HG02884 (cell line): ENCODE results near the gene INTS7.

Experiments
- ATAC-seq: cut with Tn5 transposase; IDR thresholded peaks from one replicate; pipeline ENCODE4 v1.9.1; 2021; ENCODE audit warnings: mild to moderate bottlenecking, moderate library complexity; ENCODE audit not compliant: unreplicated experiment

The INTS7 gene, protein sequence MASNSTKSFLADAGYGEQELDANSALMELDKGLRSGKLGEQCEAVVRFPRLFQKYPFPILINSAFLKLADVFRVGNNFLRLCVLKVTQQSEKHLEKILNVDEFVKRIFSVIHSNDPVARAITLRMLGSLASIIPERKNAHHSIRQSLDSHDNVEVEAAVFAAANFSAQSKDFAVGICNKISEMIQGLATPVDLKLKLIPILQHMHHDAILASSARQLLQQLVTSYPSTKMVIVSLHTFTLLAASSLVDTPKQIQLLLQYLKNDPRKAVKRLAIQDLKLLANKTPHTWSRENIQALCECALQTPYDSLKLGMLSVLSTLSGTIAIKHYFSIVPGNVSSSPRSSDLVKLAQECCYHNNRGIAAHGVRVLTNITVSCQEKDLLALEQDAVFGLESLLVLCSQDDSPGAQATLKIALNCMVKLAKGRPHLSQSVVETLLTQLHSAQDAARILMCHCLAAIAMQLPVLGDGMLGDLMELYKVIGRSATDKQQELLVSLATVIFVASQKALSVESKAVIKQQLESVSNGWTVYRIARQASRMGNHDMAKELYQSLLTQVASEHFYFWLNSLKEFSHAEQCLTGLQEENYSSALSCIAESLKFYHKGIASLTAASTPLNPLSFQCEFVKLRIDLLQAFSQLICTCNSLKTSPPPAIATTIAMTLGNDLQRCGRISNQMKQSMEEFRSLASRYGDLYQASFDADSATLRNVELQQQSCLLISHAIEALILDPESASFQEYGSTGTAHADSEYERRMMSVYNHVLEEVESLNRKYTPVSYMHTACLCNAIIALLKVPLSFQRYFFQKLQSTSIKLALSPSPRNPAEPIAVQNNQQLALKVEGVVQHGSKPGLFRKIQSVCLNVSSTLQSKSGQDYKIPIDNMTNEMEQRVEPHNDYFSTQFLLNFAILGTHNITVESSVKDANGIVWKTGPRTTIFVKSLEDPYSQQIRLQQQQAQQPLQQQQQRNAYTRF

DNA sequence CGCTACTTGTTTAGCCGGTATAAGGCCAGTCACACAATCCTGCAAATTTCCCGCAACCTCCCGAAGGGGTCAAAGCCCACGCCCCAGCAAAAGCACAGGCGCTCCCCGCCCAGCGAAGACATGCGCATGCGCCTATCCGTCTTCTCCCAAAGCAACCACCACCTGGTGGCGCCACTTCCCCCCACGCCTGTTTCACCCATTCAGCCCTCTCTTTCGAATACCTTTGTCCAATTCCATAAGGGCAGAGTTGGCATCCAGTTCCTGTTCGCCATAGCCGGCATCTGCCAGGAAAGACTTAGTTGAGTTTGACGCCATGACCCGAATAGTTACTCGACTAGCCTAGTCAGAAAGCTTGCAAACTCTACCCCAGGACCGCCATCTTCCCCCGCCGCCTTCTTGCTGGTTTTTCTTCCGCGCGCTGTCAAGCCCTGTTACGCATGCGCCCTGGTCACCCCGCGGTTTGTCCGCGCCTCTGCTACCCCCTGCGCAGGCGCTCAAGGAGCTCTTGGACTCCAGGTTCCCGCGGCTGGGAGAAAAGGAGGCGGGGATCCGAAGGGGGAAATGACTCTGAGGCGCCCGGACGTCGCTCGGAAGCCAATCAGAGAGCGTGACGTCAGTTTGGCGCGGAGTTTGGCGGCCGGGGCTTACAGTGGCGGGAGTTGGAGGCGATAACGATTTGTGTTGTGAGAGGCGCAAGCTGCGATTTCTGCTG lies at the start of gene INTS7, which contains the start of gene DTL:
TSS of gene INTS7 (minus strand) at position 435 of the 712 bp plus-strand sequence. CDS start at position 315, 120 bp downstream.
TSS of gene DTL (plus strand) at position 626 of the 712 bp plus-strand sequence. CDS start 143 bp downstream, outside the sequence.
- peak; percentile 68 for ATAC-seq

DNA sequence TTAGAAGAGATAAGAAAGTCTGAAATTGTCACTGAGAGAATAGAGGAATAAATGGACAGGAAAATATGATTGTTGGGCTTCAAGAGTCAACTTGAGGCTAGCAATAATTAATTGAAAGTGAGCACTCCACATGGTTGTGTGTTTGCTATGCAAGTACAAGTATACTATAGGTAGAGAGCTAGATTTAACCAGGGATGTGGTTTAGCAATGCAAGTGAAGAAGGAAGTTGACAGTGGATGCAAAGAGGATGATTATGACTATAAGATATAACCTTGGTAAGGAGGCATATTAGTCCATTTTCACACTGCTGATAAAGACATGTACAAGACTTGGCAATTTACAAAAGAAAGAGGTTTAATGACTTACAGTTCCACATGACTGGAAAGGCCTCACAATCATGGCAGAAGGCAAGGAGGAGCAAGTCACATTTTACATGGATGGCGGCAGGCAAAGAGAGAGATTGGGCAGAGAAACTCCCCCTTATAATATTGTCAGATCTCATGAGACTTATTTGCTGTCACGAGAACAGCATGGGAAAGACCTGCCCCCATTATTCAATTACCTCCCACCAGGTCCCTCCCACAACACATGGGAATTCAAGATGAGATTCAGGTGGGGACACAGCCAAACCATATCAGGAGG lies 47.5 kb upstream of the INTS7 start:
- no peak for ATAC-seq

DNA sequence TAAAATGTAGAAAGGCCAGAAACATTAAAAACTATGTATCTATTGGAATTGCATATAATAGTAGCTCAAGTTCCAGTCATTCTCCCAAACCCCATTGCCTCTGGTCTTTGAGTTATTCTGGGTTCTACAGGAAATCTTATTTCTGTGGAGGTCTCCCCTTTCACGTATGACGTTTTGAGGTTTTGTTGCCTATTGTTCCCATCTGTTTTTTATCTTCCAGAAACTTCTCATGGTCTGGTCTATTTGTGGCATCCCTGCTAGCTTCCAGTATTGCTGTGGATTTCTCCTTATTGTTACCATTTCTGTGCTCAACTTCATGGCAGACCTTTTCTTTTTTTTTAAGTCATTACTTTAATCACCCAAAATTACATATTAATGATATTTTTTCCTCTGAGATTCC lies 43.5 kb upstream of the INTS7 start:
- ATAC-seq: no peak

DNA sequence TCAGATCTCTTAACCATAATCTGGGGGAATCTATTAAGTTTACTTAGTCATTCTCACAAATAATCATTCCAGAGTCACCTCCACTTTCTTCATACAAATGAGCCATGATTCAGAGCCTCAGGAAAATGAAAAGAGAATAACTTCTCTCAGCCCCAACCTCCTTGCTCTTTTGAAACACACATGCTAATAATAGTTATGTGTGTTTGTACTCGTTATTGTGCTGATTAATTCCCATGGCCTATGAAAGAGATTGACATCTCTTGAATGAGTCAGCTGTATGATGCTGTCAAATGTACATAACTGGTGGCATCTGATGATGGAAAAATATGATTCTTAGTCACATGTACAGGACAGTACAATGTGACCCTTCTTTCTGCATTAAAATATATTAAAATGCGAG lies 41.7 kb upstream of the INTS7 start:
- ATAC-seq: no peak

DNA sequence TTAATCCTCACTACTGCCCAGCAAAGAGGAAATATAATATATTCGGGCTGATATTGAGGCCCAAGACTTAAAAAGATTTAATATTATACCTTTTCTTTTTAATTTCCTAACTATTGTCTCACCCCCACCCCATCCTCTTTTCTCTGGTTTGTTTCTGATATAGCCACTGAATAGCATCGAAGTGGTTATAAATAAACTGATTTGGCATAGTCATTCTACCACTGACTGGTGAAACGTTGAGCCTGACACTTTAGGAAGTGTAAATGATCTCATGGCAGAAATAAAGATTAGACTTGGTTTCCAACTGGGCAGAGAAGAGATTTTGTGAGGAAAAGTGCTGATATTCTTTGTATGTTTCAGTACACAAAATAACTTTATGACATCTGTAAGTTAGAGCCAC lies 39.5 kb upstream of the INTS7 start:
- no peak for ATAC-seq

DNA sequence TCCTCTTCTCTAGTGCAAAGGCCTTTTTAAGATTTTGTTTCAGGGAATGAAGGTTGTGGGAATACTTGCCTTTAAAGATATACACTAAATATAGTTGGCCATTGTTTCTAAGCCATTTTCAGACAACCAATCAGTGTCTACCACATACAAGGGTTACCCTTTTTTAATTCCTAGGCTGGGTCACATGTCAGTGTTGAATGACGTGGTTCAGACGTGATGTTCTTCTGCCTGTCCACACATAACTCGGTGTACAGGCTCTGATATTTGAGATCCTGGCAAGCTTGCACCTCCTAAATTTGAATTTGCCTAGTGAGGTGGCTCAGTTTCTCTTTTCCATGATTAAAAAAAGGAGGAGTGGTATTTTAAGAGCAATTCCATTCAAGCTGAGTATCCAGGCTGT lies 39.0 kb upstream of the INTS7 start:
- no peak for ATAC-seq

DNA sequence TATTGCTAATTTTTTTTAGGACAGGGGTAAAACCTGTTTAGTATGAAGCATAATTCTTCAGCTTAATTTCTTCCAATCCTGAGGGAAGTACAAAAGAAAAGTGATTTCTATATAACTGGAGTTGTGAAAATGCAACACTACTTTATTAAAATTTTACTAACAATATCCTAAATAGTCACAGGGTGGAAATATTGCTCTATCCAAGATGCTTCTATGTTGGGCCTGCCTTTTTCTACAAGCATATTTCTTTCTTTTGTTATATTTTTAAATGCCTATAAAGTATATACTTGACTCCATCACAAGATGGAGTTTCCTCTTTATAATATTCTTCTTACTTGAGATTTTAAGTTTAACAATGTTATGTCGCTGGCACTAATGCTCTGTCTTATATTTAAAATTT lies 38.1 kb upstream of the INTS7 start:
- ATAC-seq: no peak

DNA sequence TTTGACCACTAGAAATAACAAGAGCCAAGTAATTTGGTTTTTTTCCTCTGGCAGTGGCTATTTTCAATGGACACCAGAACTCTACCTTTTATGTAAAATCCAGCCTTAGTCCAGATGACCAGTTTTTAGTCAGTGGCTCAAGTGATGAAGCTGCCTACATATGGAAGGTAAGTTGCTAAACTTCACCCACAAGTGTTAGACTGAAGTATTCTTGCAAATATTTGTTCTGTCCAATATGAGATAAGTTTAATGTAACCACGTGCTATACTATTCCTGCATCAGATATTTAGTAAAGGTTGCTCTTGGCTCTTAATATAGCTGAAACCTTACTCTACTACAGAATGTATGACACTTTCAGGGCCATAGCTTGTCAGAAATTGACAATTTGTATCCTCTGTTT lies 36.7 kb upstream of the INTS7 start:
- no peak for ATAC-seq

DNA sequence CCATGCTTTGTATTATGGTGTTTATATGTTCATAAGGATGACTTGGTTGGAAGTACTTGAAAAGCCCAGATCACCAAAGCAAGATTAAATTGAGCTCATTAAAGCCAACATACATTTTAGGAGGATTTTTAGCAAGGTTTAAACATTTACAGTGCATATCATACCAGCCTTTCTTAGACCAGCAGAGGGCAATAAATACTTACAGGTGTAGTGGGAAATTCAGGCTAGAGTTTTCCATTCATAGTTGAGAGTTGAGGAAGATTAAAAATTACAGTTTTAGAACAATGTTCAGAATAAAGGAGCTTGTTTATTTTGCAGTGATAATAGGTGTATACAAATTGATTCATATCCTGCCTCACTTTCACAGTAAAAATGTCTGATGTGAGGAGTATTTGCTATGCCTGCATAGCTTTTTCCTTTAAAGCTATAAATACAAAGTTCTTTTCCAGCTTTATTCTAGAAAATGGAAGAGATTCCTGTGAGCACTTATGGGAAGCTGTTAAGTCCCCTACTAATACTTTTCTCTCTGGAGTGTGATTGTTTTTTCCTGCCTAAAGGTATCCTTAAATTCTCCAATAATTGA lies 35.5 kb upstream of the INTS7 start:
- ATAC-seq: no peak

DNA sequence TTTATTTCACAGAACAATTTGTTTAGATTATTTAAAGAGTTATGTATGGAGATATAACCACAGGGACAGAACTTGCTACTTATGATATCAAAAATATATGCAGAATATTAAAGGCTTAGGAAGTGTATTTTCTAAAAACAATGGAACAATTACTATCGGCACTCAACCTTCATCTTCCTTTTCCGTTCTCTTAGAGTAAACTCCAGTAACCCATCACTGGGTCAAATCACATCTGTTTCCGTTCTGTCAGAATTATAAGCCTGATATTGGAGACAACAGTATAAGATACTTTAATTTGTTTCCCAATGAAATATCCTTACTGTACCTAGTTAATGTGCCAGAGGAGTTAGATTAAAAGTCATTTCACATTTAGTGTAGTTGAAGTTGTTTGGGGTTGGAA lies 32.4 kb upstream of the INTS7 start:
- no peak for ATAC-seq

DNA sequence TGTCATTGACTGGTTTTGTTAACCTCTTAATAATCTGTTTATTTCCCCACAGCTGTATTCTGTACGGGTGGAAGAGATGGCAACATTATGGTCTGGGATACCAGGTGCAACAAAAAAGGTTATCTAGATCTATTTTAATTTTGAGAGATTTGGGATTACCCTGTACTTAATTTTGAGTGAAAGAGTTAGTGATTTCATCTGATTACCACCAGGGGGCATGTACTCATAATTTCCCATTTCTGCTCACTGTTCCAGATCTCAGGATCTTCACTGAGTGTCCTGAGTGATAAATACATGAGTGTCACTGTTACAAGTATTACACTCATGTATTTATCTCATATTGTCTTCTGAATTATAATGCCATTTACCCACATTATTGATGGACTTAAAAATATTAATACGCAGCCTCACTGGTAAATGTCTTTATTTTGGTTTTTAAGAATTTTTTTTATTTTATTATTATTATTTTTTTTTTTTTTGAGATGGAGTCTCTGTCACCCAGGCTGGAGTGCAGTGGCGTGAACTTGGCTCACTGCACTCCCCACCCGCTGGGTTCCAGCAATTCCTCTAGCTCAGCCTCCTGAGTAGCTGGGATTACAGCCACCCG lies 27.6 kb upstream of the INTS7 start:
- ATAC-seq: no peak

DNA sequence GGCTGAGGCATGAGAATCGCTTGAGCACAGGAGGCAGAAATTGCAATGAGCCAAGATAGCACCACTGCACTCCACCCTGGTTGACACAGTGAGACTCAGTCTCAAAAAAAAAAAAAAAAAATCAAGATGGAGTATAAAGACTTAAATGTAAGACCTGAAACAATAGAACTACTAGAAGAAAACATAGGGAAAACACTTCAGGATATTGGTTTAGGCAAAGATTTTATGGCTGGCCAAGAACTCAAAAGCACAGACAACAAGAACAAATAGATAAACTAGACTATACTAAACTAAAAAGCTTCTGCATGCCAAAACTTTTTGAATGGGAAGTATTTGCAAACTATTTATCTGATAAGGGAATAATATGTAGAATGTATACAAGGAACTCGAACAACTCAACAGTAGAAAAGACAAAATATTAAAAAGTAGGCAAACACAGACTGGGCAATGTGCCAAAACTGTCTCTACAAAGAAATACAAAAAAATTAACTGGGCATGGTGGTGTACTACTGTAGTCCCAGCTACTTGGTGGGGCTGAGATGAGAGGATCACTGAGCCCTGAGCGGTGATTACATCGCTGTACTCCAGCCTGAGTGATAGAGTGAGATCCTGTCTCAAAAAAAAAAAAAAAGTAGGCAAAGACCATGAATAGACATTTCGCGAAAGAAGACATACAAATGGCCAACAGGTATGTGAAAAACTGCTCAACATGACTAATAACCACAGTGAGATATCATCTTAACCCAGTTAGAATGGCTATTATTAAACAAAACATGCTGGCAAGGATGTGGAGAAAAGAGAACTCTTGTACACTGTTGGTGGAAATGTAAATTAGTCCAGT lies 25.5 kb upstream of the INTS7 start:
- no peak for ATAC-seq

DNA sequence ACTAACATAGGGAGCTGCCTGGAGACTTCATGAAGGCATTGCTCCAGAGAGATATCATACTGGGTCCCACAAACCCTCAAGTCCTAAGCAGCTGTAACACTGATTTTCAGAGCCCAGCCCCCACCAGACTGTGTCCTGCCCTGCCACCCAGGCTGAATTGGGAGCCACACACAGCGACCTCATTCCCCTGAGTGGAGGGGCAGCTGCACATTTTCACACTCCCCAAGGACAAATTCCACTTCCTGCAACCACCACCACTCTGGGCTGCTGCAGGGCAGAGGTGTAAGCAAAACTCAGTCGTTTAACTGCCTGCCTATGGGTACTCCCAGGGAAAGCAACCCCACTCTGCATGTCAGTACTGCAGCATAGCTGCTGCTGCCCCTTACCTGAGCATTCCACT lies 20.0 kb upstream of the INTS7 start:
- ATAC-seq: no peak

DNA sequence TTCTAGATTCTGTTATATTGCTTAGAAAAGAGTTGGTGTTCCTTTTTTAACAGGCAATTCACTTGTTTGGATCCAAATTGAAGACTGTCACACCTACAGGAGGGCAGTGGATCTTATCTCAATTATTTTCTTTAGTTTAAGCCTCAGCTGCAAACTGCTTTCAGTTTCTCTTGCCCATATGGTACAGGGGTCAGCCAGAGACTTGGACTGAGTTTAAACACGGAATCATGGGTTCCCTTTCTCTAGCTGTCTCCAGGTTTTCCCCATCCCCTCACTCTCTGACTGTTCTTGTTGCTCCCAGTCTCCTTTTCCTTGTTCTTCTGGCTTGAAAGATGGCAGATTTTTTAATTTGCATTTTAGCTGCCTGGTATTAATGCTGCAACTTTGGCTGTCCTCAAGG lies 18.6 kb upstream of the INTS7 start:
- no peak for ATAC-seq

DNA sequence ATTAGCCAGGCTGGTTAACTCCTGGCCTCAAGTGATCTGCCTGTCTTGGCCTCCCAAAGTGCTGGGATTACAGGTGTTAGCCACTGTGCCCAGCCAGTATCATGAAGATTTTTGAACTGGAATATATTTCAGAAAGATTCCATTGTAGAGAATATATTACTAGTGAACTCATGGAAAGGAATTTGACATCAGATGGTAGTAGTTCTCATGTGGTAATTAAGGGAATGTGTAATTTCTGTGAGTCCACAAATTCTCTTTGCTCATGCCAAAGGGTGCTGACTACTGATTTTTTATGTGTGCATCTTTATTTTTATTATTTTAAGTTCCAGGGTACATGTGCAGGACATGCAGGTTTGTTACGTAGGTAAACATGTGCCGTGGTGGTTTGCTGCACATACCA lies 10.6 kb upstream of the INTS7 start:
- ATAC-seq: no peak

DNA sequence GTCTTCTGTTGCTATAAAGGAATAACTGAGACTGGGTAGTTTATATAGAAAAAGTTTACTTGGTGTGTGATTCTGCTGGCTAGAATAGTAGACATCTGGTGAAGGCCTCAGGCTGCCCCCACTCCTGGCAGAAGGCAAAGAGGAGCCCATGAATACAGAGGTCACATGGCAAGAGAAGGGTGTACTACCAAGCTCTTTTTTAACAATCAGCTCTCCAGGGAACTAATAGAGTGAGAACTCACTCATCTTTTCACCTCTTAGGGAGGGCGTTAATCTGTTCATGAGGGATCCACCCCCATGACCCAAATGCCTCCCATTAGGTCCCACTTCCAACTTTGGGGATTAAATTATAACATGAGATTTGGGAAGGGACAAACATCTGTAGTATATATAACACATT lies 9.5 kb upstream of the INTS7 start:
- no peak for ATAC-seq

DNA sequence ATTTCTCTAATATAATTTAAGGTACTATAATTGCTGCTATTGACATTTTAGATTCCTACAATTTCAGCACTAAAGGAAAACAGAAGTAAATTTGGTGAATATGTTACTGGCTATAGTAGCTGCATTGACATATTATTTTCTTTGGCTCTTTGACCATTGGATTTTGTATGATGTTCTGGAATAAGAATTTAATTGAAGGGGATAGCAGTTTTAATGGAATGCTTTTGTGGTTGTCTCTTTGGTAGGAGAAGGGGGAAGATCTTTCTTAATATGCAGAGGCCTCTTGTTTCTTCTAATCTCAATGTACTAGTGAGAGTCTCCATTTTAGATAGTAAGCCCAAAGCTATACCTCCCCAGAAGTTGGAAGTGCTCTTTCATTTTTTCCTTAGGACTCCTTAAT lies 7.1 kb upstream of the INTS7 start:
- ATAC-seq: no peak

DNA sequence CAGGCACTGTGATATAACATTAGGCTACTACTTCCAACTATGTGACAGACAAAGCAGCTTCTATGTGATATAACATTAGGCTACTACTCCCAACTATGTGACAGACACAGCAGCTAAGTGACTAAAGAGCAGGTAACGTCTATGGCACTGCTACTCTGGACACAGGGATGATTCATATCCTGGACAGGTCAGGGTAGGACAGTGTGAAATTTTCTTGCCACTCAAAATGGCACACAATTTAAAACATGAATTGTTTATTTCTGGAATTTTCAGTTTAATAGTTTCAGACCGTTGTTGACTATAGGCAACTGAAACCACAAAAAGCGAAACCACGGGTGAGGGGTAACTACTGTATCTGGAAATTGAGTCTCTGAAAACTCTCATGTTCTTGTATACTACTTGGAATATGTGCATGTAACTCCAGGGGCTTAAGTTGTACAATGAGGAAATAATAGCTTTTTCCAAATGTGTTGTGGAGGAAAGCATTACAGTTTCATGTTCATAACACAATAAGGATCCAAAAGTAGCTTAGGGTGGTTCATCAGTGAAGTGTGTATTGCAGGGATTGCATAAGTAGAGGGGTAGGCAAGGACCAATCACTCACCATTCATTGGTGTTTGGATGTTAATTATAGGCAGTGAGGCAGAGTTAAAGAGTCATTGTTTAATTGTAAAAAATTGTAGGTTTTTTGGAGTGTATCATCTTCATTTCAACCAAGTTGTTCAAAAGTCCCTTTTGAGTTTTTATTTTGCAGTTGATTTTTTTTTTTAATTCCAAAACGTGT lies 5.5 kb upstream of the INTS7 start:
- ATAC-seq: no peak
